Upper lobe of left lung (tissue), 4 donors: ENCODE data around the gene MRNIP.

Source experiments
- EP300 ChIP-seq, 4 donors: sonication (generic); formaldehyde crosslinking; IDR thresholded peaks; one replicate each; pipeline ENCODE4 v1.5.1; 2017; ENCODE audit warnings: antibody characterized with exemption in 4 of 4, control low read depth in 2 of 4
- POLR2A ChIP-seq, 4 donors: fragments of 450-650 bp; IDR thresholded peaks; one replicate each; pipeline ENCODE4 v1.5.1; 2016 to 2017; ENCODE audit warnings: antibody characterized with exemption in 4 of 4, mild to moderate bottlenecking in 2 of 4

DNA sequence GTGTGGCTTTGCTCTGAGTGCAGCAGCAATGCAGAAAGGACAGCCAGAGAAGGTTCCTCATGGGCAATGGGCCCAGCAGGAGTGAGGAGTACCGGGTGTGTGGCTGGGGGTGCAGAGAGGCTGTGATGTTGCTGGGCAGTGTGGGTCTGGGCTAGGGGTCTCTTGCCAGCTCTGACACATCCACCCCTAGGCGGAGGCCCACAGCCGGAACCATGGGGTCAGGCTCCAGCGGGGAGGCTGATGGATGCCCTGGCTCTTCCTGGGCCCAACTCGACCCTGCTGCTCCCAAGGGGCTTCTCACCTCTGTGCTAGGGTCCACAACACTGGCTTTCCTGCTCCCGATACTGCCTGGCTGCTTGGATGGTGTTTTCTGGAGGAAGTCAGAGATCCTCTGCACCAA, 29.2 kb upstream of the MRNIP start:
- no peak for TF ChIP-seq POLR2A (IDR thresholded peaks at IDR 0.05)
- TF ChIP-seq EP300 (IDR thresholded peaks at IDR 0.05), result no peak
